Left lung (tissue), 10 donors: Measurements from ENCODE around the gene ABCF1. TPM values are rescaled to one million over a fixed set of nuclear protein-coding genes. Genes with fewer than 3 reads are reported as not detected.

Source experiments
- ATAC-seq: fragments of 200-7000 bp; cut with Tn5 transposase; one replicate; pipeline ENCODE4 v1.9.1; 2020; ENCODE audit warnings: moderate library complexity
- DNase-seq, 4 donors: peaks; one replicate each; pipeline ENCODE4 v3.0.0-alpha.2; 2013 to 2020
- H3K27ac ChIP-seq, 2 donors: fragments of 200-600 bp; sonication (generic) in 1 of 2; one replicate each; pipeline versions ENCODE4 v1.5.0 to v1.8.0; 2020 to 2021
- H3K27me3 ChIP-seq, 2 donors: fragments of 200-600 bp; sonication (generic) in 1 of 2; one replicate each; pipeline versions ENCODE4 v1.5.0 to v1.8.0; 2020 to 2021
- H3K36me3 ChIP-seq, 2 donors: fragments of 200-600 bp; sonication (generic) in 1 of 2; one replicate each; pipeline versions ENCODE4 v1.5.0 to v1.8.0; 2020 to 2021
- H3K4me1 ChIP-seq, 2 donors: fragments of 200-600 bp; one replicate each; pipeline ENCODE4 v1.8.0; 2021
- H3K4me3 ChIP-seq, 2 donors: fragments of 200-600 bp; sonication (generic) in 1 of 2; one replicate each; pipeline versions ENCODE4 v1.5.0 to v1.8.0; 2020 to 2021; ENCODE audit warnings: mild to moderate bottlenecking in 1 of 2
- H3K9me3 ChIP-seq, 2 donors: fragments of 200-600 bp; sonication (generic) in 1 of 2; one replicate each; pipeline versions ENCODE4 v1.5.0 to v1.8.0; 2020 to 2021
- CTCF ChIP-seq, 2 donors: fragments of 200-600 bp; sonication (generic) in 1 of 2; IDR thresholded peaks; one replicate each; pipeline versions ENCODE4 v1.5.0 to v1.8.0; 2021; ENCODE audit warnings: antibody characterized with exemption in 2 of 2
- intact Hi-C, 2 donors: fragments of 100-400 bp; cut with DNase I; formaldehyde crosslinking; loops; one replicate each; pipeline versions ENCODE4 v1.11.2 to v1.14.2; 2022
- polyA plus RNA-seq, 6 donors: library from polyadenylated mRNA; unstranded; fragments of 120-200 nt; gene quantifications; one replicate each; pipeline ENCODE4 v1.2.1, GENCODE V29; 2013; ENCODE audit not compliant: insufficient read length in 6 of 6
- total RNA-seq, 2 donors: library from RNA; stranded (reverse); fragmentation: NEBNext Ultra II Directional; extraction: Animal tissue kit (Norgen Biotek cat#: 25700); gene quantifications; one replicate each; pipeline ENCODE4 v1.2.1, GENCODE V29; 2021
- donor health status: DM: no; HTN: yes; CAD: no.
- donor health status: DM: no; HTN: no; CAD: no.

ABCF1 gene
- total and polyA plus RNA-seq, 8 donors, result 37.9 to 75.1 (median 60.6) TPM

- intact Hi-C loops, result no loop called here
- H3K27me3 ChIP-seq, result no peaks in the 10 kb centered on the region
- DNase-seq (no peak), ATAC-seq (no peak)
- no peaks in the 10 kb centered on the region for H3K9me3 ChIP-seq
- peaks cover 11 to 73% of the 10 kb centered on the region in 2 donors for H3K36me3 ChIP-seq
- no peak overlapping the region for H3K27ac ChIP-seq
- no peak overlapping the region for H3K4me3 ChIP-seq
- no peaks in the 10 kb centered on the region for H3K4me1 ChIP-seq
- no peak for TF ChIP-seq CTCF (IDR thresholded peaks at IDR 0.05)
Observed at GRCh38 chr6:30599625-30600324, 28.5 kb downstream of the ABCF1 start.

GRCh38 chr6:30600451-30600961, 29.3 kb downstream of the ABCF1 start:
- peak in 1 of 4 donors; percentile 39 for DNase-seq
- Histone ChIP-seq H3K27me3 (no peaks in the 10 kb centered on the region), H3K9me3 (no peaks in the 10 kb centered on the region), H3K4me1 (no peaks in the 10 kb centered on the region), H3K36me3 (peaks cover 11 to 73% of the 10 kb centered on the region in 2 donors), H3K27ac (no peak overlapping the region), H3K4me3 (no peak overlapping the region)
- no peak for ATAC-seq
- intact Hi-C loops, result no loop called here
- TF ChIP-seq CTCF (IDR thresholded peaks at IDR 0.05), result no peak

GRCh38 chr6:30601436-30601814, 30.2 kb downstream of the ABCF1 start:
- no peak for ATAC-seq
- Histone ChIP-seq H3K4me1 (no peaks in the 10 kb centered on the region), H3K4me3 (no peak overlapping the region), H3K9me3 (no peaks in the 10 kb centered on the region), H3K36me3 (peaks cover 11 to 79% of the 10 kb centered on the region in 2 donors), H3K27ac (no peak overlapping the region), H3K27me3 (no peaks in the 10 kb centered on the region)
- intact Hi-C loops, result no loop called here
- TF ChIP-seq CTCF (IDR thresholded peaks at IDR 0.05), result no peak
- DNase-seq, result no peak

- intact Hi-C loops, result no loop called here
Observed at GRCh38 chr6:30601815-30602641, 30.8 kb downstream of the ABCF1 start.

More at GRCh38 chr6:30601815-30602641, 30.8 kb downstream of the ABCF1 start:
- no peaks in the 10 kb centered on the region for H3K4me1 ChIP-seq
- peaks cover 11 to 79% of the 10 kb centered on the region in 2 donors for H3K36me3 ChIP-seq
- no peak for TF ChIP-seq CTCF (IDR thresholded peaks at IDR 0.05)
- no peaks in the 10 kb centered on the region for H3K9me3 ChIP-seq
- no peak overlapping the region for H3K4me3 ChIP-seq
- no peak overlapping the region for H3K27ac ChIP-seq
- peak; percentile 6 for ATAC-seq
- no peaks in the 10 kb centered on the region for H3K27me3 ChIP-seq
- no peak for DNase-seq
